Neural progenitor cell (in vitro differentiated cells): ENCODE data around the gene SLC6A17. TPM values are rescaled to one million over a fixed set of nuclear protein-coding genes. Genes with fewer than 3 reads are reported as not detected.

Source experiments
- DNase-seq: peaks from one replicate; pipeline ENCODE4 v3.0.0-alpha.2; 2016; ENCODE audit warnings: low spot score
- H2AFZ ChIP-seq: fragments of 200-600 bp; sonication (generic); replicated peaks from 2 replicates; pipeline ENCODE4 v1.6.1; 2016; ENCODE audit warnings: antibody characterized with exemption
- H3F3A ChIP-seq: fragments of 200-600 bp; sonication (generic); 2 replicates; pipeline ENCODE4 v1.6.1; 2016; ENCODE audit warnings: antibody characterized with exemption, low read depth
- H3K27ac ChIP-seq: fragments of 200-600 bp; sonication (generic); 2 replicates; pipeline ENCODE4 v1.5.1; 2016; ENCODE audit warnings: mild to moderate bottlenecking
- H3K27me3 ChIP-seq: fragments of 200-600 bp; sonication (generic); 2 replicates; pipeline ENCODE4 v1.6.1; 2016; ENCODE audit warnings: mild to moderate bottlenecking, moderate library complexity
- H3K36me3 ChIP-seq: fragments of 200-600 bp; sonication (generic); 2 replicates; pipeline ENCODE4 v1.5.1; 2016
- H3K4me1 ChIP-seq: fragments of 200-600 bp; sonication (generic); 2 replicates; pipeline ENCODE4 v1.6.1; 2016; ENCODE audit warnings: mixed run types
- H3K4me2 ChIP-seq: fragments of 200-600 bp; sonication (generic); 2 replicates; pipeline ENCODE4 v1.6.1; 2016
- H3K4me3 ChIP-seq: fragments of 200-600 bp; sonication (generic); 2 replicates; pipeline ENCODE4 v1.5.1; 2016
- H3K79me2 ChIP-seq: fragments of 200-600 bp; sonication (generic); 2 replicates; pipeline ENCODE4 v1.6.1; 2016; ENCODE audit warnings: low read depth
- H3K9ac ChIP-seq: fragments of 200-600 bp; sonication (generic); 2 replicates; pipeline ENCODE4 v1.6.1; 2016
- H3K9me3 ChIP-seq: fragments of 200-600 bp; sonication (generic); 2 replicates; pipeline ENCODE4 v1.5.1; 2016; ENCODE audit warnings: low read depth
- H4K20me1 ChIP-seq: fragments of 200-600 bp; sonication (generic); 2 replicates; pipeline ENCODE4 v1.6.1; 2016; ENCODE audit warnings: low read depth
- H3K27ac Mint-ChIP-seq: 3 replicates; pipeline ENCODE4 v1.8.0; 2021; ENCODE audit warnings: mixed read lengths
- H3K27me3 Mint-ChIP-seq: 2 replicates; pipeline ENCODE4 v1.8.0; 2022; ENCODE audit warnings: low read depth, mild to moderate bottlenecking, inconsistent platforms, moderate library complexity, mixed read lengths; ENCODE audit not compliant: insufficient read depth
- H3K36me3 Mint-ChIP-seq: 3 replicates; pipeline ENCODE4 v1.8.0; 2021; ENCODE audit warnings: mixed read lengths
- H3K4me1 Mint-ChIP-seq: 3 replicates; pipeline ENCODE4 v1.8.0; 2021; ENCODE audit warnings: mixed read lengths
- H3K4me3 Mint-ChIP-seq: 3 replicates; pipeline ENCODE4 v1.8.0; 2021; ENCODE audit warnings: mild to moderate bottlenecking, moderate library complexity, mixed read lengths
- H3K9me3 Mint-ChIP-seq: 3 replicates; pipeline ENCODE4 v1.8.0; 2020; ENCODE audit warnings: mixed read lengths
- EZH2 ChIP-seq: fragments of 200-600 bp; sonication (generic); IDR thresholded peaks from 2 replicates; pipeline ENCODE4 v1.6.1; 2017; ENCODE audit warnings: antibody characterized with exemption, mild to moderate bottlenecking, moderate library complexity
- EZH2phosphoT487 ChIP-seq: fragments of 200-600 bp; sonication (generic); IDR thresholded peaks from 2 replicates; pipeline ENCODE4 v1.6.1; 2017; ENCODE audit warnings: antibody characterized with exemption
- total RNA-seq: library from RNA; depleted of rRNA; stranded (reverse); fragments of >200 nt; gene quantifications from 2 replicates; pipeline ENCODE4 v1.2.3, GENCODE V29; 2015; ENCODE audit warnings: low replicate concordance
- TF ChIP-seq, protein P1 (sequence below): fragments of 200-600 bp; sonication (generic); IDR thresholded peaks from 2 replicates; pipeline ENCODE4 v1.5.1; 2017; ENCODE audit warnings: antibody characterized with exemption, mild to moderate bottlenecking

Gene SLC6A17
- total RNA-seq, 1 donor from 2014 or later: not detected

DNA sequence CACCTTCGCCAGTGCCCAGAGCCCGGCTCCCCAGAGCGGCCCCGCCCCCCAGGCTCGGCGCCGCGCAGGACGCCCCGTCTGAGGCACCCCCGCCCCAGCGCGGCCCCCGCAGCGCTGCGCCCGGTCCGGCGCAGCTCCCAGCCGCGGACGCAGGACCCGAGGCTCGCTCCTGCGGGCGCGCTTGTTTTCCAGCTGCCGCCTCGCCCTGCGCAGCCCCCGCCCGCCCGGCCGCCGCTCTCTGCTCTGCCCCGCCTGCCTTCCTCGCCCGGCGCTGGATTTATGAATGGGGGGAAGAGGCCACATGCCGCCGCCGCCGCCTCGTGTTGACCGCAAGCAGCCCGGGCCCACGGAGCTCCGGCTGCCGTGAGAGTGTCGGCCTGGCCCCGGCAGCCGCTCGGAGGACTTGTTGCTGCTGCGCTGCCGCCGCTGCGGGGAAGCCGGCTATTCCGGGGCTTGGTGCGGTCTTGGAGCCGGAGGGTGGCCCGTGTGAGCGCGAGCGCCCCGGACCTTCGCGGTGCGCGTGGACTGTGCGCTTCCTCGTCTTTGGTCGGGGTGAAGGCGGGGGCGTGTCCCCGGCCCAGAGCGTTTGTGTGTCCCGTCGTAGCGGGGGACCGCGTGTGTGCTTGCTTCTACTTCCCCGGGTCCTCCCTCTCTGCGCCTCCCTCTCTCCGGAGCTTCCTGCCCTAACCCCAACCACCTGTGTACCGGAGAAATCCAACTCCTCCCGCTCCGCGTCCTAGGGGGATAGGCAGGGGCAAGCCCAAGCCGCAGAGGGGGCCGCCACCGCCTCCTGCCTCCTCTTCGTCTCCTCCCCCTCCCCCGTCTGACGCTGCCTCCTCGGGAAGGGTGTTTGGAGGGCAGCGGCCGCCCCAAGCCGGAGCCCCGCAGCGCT, 60.6 kb downstream of the SLC6A17 start:
- H3K4me1 Mint-ChIP-seq: peaks cover 30% of the 10 kb centered on the region
- H3K27me3 ChIP-seq: peaks cover 45% of the 10 kb centered on the region
- TF ChIP-seq, protein P1, sequence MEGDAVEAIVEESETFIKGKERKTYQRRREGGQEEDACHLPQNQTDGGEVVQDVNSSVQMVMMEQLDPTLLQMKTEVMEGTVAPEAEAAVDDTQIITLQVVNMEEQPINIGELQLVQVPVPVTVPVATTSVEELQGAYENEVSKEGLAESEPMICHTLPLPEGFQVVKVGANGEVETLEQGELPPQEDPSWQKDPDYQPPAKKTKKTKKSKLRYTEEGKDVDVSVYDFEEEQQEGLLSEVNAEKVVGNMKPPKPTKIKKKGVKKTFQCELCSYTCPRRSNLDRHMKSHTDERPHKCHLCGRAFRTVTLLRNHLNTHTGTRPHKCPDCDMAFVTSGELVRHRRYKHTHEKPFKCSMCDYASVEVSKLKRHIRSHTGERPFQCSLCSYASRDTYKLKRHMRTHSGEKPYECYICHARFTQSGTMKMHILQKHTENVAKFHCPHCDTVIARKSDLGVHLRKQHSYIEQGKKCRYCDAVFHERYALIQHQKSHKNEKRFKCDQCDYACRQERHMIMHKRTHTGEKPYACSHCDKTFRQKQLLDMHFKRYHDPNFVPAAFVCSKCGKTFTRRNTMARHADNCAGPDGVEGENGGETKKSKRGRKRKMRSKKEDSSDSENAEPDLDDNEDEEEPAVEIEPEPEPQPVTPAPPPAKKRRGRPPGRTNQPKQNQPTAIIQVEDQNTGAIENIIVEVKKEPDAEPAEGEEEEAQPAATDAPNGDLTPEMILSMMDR: no peak
- TF ChIP-seq EZH2phosphoT487 (no peak), EZH2 (no peak)
- peak overlapping the region; percentile 86 for H3K4me3 Mint-ChIP-seq
- H2AFZ ChIP-seq: peak overlapping the region; percentile 86
- no peaks in the 10 kb centered on the region for H3K79me2 ChIP-seq
- no peak overlapping the region for H3K27ac ChIP-seq
- peak overlapping the region; percentile 94 for H3K4me2 ChIP-seq
- no peaks in the 10 kb centered on the region for H3K36me3 Mint-ChIP-seq
- DNase-seq: peak; percentile 77
- peaks cover 19% of the 10 kb centered on the region for H3K4me1 ChIP-seq
- no peak overlapping the region for H3K27ac Mint-ChIP-seq
- H3K9me3 ChIP-seq: no peaks in the 10 kb centered on the region
- H3K9ac ChIP-seq: no peak overlapping the region
- peaks cover 31% of the 10 kb centered on the region for H3K27me3 Mint-ChIP-seq
- peaks cover 13% of the 10 kb centered on the region for H4K20me1 ChIP-seq
- H3K4me3 ChIP-seq: peak overlapping the region; percentile 68
- no peaks in the 10 kb centered on the region for H3K36me3 ChIP-seq
- H3F3A ChIP-seq: peaks cover 38% of the 10 kb centered on the region
- no peaks in the 10 kb centered on the region for H3K9me3 Mint-ChIP-seq

DNA sequence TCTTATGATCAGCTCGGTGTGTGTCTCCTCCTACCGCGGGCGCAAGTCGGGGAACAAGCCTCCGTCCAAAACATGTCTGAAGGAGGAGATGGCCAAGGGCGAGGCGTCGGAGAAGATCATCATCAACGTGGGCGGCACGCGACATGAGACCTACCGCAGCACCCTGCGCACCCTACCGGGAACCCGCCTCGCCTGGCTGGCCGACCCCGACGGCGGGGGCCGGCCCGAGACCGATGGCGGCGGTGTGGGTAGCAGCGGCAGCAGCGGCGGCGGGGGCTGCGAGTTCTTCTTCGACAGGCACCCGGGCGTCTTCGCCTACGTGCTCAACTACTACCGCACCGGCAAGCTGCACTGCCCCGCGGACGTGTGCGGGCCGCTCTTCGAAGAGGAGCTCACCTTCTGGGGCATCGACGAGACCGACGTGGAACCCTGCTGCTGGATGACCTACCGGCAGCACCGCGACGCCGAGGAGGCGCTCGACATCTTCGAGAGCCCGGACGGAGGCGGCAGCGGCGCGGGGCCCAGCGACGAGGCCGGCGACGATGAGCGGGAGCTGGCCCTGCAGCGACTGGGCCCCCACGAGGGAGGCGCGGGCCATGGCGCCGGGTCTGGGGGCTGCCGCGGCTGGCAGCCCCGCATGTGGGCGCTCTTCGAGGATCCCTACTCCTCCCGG, 61.3 kb downstream of the SLC6A17 start:
- H4K20me1 ChIP-seq: peaks cover 13% of the 10 kb centered on the region
- peaks cover 38% of the 10 kb centered on the region for H3F3A ChIP-seq
- no peaks in the 10 kb centered on the region for H3K9me3 Mint-ChIP-seq
- peaks cover 45% of the 10 kb centered on the region for H3K27me3 ChIP-seq
- H3K79me2 ChIP-seq: no peaks in the 10 kb centered on the region
- H3K4me3 ChIP-seq: peak overlapping the region; percentile 68
- H2AFZ ChIP-seq: peak overlapping the region; percentile 86
- DNase-seq: peak; percentile 45
- H3K27ac Mint-ChIP-seq: no peak overlapping the region
- H3K4me3 Mint-ChIP-seq: peak overlapping the region; percentile 86
- no peak overlapping the region for H3K9ac ChIP-seq
- peaks cover 30% of the 10 kb centered on the region for H3K4me1 Mint-ChIP-seq
- H3K27me3 Mint-ChIP-seq: peaks cover 31% of the 10 kb centered on the region
- no peaks in the 10 kb centered on the region for H3K9me3 ChIP-seq
- H3K4me2 ChIP-seq: peak overlapping the region; percentile 94
- peaks cover 19% of the 10 kb centered on the region for H3K4me1 ChIP-seq
- no peaks in the 10 kb centered on the region for H3K36me3 ChIP-seq
- peak; percentile 95 for TF ChIP-seq EZH2
- peak; percentile 97 for TF ChIP-seq EZH2phosphoT487
- TF ChIP-seq, protein P1: peak; percentile 26
- H3K27ac ChIP-seq: no peak overlapping the region
- no peaks in the 10 kb centered on the region for H3K36me3 Mint-ChIP-seq

DNA sequence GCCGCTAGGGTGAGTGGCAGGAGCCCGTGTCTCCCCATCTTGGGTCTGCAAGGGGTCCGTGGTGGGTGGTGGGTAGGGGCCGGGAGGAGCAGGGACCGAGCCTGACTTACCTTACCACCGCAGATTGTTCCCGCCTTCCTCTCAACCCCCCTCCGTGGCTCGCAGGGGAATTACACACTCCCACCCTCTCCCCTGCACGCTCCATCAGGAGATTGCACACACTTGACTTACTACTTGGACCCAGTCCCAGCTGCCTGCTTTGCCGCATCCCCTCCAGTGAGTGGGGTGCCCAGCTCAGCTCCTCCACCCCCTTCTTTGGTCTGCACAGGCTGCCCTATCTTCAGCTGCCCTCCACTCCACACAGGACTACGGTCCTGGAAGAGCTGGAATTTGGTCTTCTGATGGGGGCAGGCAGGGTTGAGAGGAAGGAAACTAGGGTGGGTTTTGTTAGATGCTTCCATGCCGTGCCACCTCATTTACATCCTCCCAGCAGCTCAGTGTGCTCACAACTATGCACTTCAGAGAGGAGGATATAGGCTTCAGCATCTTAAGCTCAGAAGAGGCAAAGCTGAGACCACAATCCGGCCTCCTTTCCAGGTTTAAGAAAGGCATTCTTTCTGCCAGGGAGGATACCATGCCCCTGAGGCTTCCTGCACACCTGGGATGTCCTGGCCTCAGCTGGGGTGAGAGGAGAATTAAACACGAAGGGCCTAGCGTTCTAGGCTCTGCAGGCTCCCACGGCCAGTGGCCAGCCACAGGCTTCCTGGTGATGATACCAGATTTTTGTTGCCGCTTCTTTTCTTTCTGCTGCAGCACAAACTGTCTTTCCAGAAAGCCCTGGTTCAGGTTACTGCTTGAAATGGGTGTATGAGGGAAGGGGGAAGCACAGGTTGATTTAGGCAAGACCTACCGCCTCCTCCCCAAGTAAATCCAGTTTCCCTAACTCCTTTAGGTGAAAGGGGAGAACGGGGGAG, 62.2 kb downstream of the SLC6A17 start:
- H3K4me3 ChIP-seq: peak overlapping the region; percentile 68
- Mint-ChIP-seq H3K27me3 (peaks cover 31% of the 10 kb centered on the region), H3K9me3 (no peaks in the 10 kb centered on the region), H3K36me3 (no peaks in the 10 kb centered on the region), H3K4me1 (peaks cover 30% of the 10 kb centered on the region), H3K27ac (no peak overlapping the region), H3K4me3 (peak overlapping the region; percentile 80)
- peaks cover 13% of the 10 kb centered on the region for H4K20me1 ChIP-seq
- peak; percentile 44 for DNase-seq
- H3K4me1 ChIP-seq: peaks cover 19% of the 10 kb centered on the region
- H3K36me3 ChIP-seq: no peaks in the 10 kb centered on the region
- H3F3A ChIP-seq: peaks cover 38% of the 10 kb centered on the region
- TF ChIP-seq EZH2phosphoT487 (no peak), EZH2 (no peak)
- TF ChIP-seq, protein P1: no peak
- H3K27me3 ChIP-seq: peaks cover 45% of the 10 kb centered on the region
- H2AFZ ChIP-seq: peak overlapping the region; percentile 86
- no peak overlapping the region for H3K9ac ChIP-seq
- no peak overlapping the region for H3K27ac ChIP-seq
- no peaks in the 10 kb centered on the region for H3K9me3 ChIP-seq
- no peaks in the 10 kb centered on the region for H3K79me2 ChIP-seq
- peak overlapping the region; percentile 94 for H3K4me2 ChIP-seq
